Measurements from ENCODE around the gene ZCCHC24. TPM values are rescaled to one million over a fixed set of nuclear protein-coding genes. Genes with fewer than 3 reads are reported as not detected.

The ZCCHC24 gene
- total RNA-seq, 1 donor from 2014 or later = 57.0 TPM

DNA sequence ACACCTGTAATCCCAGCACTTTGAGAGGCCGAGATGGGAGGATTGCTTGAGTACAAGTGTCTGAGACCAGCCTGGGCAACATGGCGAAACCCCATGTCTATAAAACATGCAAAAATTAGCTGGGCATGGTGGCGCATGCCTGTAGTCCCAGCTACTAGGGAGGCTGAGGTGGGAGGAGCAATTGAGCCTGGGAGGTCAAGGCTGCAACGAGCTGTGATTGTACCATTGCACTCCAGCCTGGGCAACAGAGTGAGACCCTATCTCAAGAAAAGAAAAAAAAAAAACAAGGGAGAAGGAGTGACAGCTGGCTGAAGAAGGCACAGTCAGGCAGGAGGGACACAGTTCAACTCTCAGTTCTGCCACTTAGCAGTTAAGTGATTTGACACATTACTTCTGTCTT, 26.4 kb upstream of the ZCCHC24 start:
- Histone ChIP-seq H3K4me1 (no peaks in the 10 kb centered on the region), H3K4me3 (no peak overlapping the region), H3K36me3 (no peaks in the 10 kb centered on the region), H3K27me3 (no peaks in the 10 kb centered on the region), H3K27ac (no peak overlapping the region), H3K9me3 (no peaks in the 10 kb centered on the region)
- TF ChIP-seq, protein P1, sequence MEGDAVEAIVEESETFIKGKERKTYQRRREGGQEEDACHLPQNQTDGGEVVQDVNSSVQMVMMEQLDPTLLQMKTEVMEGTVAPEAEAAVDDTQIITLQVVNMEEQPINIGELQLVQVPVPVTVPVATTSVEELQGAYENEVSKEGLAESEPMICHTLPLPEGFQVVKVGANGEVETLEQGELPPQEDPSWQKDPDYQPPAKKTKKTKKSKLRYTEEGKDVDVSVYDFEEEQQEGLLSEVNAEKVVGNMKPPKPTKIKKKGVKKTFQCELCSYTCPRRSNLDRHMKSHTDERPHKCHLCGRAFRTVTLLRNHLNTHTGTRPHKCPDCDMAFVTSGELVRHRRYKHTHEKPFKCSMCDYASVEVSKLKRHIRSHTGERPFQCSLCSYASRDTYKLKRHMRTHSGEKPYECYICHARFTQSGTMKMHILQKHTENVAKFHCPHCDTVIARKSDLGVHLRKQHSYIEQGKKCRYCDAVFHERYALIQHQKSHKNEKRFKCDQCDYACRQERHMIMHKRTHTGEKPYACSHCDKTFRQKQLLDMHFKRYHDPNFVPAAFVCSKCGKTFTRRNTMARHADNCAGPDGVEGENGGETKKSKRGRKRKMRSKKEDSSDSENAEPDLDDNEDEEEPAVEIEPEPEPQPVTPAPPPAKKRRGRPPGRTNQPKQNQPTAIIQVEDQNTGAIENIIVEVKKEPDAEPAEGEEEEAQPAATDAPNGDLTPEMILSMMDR (IDR thresholded peaks at IDR 0.05) = no peak
- TF ChIP-seq POLR2AphosphoS5 (IDR thresholded peaks at IDR 0.05; ENCODE audit: insufficient read depth in 1 of 2, low read depth in 1 of 2) (no peak), POLR2A (IDR thresholded peaks at IDR 0.05) (no peak)
- peak in 1 of 2 donors; percentile 34 for DNase-seq (ENCODE audit: extremely low spot score in 2 of 2)
- intact Hi-C loops (cut with DNase I) = no loop called here

DNA sequence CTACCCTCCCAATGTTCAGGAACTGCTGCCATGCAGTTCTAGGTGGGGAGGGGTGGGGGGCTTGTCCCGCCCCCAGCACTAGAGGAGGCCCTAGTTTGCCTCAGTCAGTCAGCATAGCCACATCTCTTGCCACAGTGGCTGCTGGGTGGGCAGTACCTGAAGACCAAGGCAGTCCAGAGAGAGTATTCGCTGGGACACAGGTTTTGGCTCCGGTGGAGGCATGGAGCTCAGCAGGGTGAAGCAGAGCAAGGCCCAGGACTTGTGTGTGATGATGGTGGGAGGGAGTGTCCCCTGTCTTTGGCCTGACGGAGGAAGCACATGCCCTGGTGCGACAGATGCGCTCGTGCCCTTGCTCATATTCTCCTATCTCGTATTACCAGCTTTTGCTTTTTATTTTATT, 24.7 kb upstream of the ZCCHC24 start:
- TF ChIP-seq, protein P1 (IDR thresholded peaks at IDR 0.05) = no peak
- TF ChIP-seq POLR2A (IDR thresholded peaks at IDR 0.05) (no peak), POLR2AphosphoS5 (IDR thresholded peaks at IDR 0.05; ENCODE audit: insufficient read depth in 1 of 2, low read depth in 1 of 2) (no peak)
- DNase-seq (ENCODE audit: extremely low spot score in 2 of 2) = peak in 1 of 2 donors; percentile 76
- Histone ChIP-seq H3K27me3 (no peaks in the 10 kb centered on the region), H3K4me3 (no peak overlapping the region), H3K9me3 (no peaks in the 10 kb centered on the region), H3K36me3 (no peaks in the 10 kb centered on the region), H3K27ac (no peak overlapping the region), H3K4me1 (no peaks in the 10 kb centered on the region)
- intact Hi-C loops (cut with DNase I) = no loop called here

DNA sequence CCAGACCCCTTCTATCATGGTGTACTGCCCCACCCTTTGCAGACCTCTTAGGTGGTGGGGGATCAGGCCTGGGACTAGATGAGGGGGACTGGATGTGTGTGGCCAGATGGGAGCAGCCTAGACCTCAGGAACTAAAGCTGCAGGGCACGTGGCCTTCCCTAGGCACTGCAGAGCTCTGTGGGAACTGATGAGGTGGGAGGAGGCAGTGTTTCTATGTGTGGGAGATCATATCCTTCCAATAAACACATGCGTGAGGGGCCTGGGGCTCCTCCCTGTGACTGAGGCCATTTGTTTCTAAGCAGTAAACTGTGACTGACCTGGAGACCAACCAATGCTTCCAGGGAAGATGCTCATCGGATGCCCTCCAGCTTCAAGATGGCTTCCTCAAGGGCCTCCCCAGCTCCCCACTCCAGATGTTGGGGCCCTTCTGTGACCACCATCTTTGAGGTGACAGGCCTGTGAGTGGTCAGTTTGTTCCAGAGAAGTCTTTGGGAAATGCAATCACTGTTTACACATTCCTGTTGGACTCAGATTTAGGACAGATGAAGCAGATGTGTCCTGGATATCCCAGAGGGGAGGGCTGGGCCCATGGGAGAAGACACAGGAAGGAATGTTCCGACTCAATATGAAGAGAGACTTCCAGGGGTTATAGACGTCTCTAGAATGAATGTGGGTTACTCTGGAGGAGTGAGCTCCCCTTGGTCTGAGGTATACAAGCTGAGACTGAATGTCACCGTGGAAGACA, 23.6 kb upstream of the ZCCHC24 start:
- peak in 1 of 2 donors; percentile 81 for DNase-seq (ENCODE audit: extremely low spot score in 2 of 2)
- H3K27me3 ChIP-seq = no peaks in the 10 kb centered on the region
- no peak overlapping the region for H3K27ac ChIP-seq
- H3K36me3 ChIP-seq = no peaks in the 10 kb centered on the region
- H3K4me3 ChIP-seq = no peak overlapping the region
- H3K9me3 ChIP-seq = no peaks in the 10 kb centered on the region
- TF ChIP-seq, protein P1 (IDR thresholded peaks at IDR 0.05) = no peak
- no peak for TF ChIP-seq POLR2AphosphoS5 (IDR thresholded peaks at IDR 0.05; ENCODE audit: insufficient read depth in 1 of 2, low read depth in 1 of 2)
- peaks cover 5% of the 10 kb centered on the region for H3K4me1 ChIP-seq
- intact Hi-C loops (cut with DNase I) = no loop called here

DNA sequence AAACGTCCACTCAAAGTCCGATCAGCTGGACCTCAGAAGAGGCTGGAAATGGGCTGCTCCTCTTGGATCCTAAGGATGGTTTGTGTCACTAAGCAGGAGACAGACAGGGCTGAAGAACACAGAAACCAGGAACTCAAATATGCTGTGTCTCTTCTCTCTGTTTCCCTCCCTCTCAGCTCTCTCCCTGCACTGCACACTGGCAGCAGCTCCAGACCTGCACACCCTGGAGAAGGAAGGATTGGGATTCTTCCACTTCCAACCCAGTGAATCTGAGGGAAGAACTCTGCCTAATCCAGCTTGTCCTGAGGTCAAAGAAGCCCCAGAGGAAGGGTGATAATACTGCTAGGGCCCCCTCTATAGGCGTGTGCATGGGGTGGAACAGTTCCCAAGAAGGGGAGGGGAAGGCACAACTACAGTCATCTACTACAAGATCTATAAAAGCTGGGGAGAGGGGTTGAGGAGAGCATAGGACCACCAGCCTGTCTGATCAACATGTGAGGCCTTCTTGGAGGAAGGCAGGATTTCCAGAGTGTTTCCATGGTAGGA, 22.7 kb upstream of the ZCCHC24 start:
- intact Hi-C loops (cut with DNase I) = no loop called here
- Histone ChIP-seq H3K36me3 (no peaks in the 10 kb centered on the region), H3K9me3 (no peaks in the 10 kb centered on the region), H3K27ac (peak overlapping the region; percentile 38), H3K4me3 (no peak overlapping the region), H3K4me1 (peaks cover 10% of the 10 kb centered on the region), H3K27me3 (no peaks in the 10 kb centered on the region)
- TF ChIP-seq POLR2AphosphoS5 (IDR thresholded peaks at IDR 0.05; ENCODE audit: insufficient read depth in 1 of 2, low read depth in 1 of 2) (no peak), POLR2A (IDR thresholded peaks at IDR 0.05) (no peak)
- TF ChIP-seq, protein P1 (IDR thresholded peaks at IDR 0.05) = no peak
- peak in 1 of 2 donors; percentile 81 for DNase-seq (ENCODE audit: extremely low spot score in 2 of 2)

DNA sequence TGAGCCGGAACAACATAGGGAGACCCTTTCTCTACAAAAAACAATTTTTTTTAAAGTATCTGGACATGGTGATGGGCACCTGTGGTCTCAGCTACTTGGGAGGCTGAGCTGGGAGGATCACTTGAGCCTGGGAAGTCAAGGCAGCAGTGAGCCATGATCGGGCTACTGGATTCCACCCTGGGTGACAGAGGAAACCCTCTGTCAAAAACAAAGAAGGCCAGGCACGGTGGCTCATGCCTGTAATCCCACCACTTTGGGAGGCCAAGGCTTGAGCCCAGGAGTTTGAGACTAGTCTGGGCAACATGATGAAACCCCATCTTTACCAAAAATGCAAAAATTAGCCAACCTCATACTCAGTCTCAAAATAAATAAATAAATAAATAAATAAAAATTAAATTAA, 19.9 kb upstream of the ZCCHC24 start:
- Histone ChIP-seq H3K36me3 (no peaks in the 10 kb centered on the region), H3K9me3 (no peaks in the 10 kb centered on the region), H3K4me1 (peaks cover 10% of the 10 kb centered on the region), H3K27ac (no peak overlapping the region), H3K4me3 (no peak overlapping the region), H3K27me3 (no peaks in the 10 kb centered on the region)
- TF ChIP-seq, protein P1 (IDR thresholded peaks at IDR 0.05) = no peak
- TF ChIP-seq POLR2AphosphoS5 (IDR thresholded peaks at IDR 0.05; ENCODE audit: insufficient read depth in 1 of 2, low read depth in 1 of 2) = no peak
- no peak for TF ChIP-seq POLR2A (IDR thresholded peaks at IDR 0.05)
- intact Hi-C loops (cut with DNase I) = loop anchor here (1.0 kb wide), 1 partner anchor 11 kb away; no protein-coding TSS in a partner anchor
- no peak for DNase-seq (ENCODE audit: extremely low spot score in 2 of 2)
